ENCODE measurements around the gene C16orf82. TPM values are rescaled to one million over a fixed set of nuclear protein-coding genes. Genes with fewer than 3 reads are reported as not detected.

The C16orf82 gene
- polyA plus RNA-seq, 4 donors: not detected

DNA sequence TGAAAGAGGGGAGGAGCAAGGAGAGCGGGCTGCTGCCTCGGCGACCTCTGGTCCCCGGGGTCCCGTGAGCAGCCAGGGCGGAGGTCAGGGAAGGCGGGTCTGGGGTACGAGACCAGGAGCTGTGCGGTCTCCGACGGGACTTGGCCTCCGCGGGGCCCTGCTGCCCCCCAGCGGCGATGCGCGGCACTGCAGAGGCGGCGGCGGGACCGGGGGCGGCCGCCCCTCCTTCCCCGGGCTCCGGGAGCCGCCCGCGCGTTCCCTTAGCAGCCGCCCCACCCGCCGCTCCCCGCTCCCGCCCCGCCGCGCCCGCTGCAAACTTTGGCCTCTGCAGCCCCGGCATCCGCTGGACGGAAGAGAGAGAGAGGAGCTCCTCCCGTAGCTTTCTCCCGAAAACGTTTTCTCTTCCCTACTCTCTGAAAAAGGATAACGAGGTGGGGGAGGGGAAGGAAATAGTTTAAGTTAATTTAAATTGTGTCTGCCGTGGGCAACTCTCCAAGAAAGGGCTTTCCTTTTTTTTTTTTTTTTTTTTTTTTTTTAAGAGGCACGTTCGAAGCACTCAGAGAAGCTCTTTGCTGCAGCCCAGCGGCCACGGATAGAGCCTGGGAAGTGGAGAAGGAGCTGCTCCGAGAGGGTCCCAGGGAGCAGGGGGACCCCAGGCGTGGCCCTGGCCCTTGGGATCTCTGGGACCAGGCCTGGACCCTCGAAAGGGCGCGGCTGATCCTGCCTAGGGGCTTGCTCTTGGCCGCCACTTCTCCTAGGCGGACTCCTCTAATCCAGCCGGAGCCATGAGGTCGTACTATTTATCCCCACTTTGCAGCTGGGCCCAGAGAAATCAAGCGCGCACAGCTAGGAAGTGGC, 43.2 kb downstream of the C16orf82 start:
- Histone ChIP-seq H3K4me3 (ENCODE audit: low read depth in 1 of 3, low read length in 3 of 3) (peak overlapping the region in 2 of 3 donors; percentile 24 to 40), H3K27me3 (ENCODE audit: control insufficient read depth in 3 of 3, insufficient read depth in 3 of 3, low read length in 3 of 3) (no peaks in the 10 kb centered on the region), H3K9me3 (ENCODE audit: control insufficient read depth in 2 of 2, insufficient read depth in 1 of 2, low read depth in 1 of 2, low read length in 1 of 2) (no peaks in the 10 kb centered on the region), H3K27ac (ENCODE audit: low read depth in 1 of 3, low read length in 2 of 3) (peak overlapping the region; percentile 49 to 62 (median 53)), H3K36me3 (ENCODE audit: control insufficient read depth in 3 of 3, insufficient read depth in 2 of 3, low read depth in 1 of 3, low read length in 3 of 3) (no peaks in the 10 kb centered on the region), H3K4me1 (ENCODE audit: control insufficient read depth in 3 of 3, insufficient read depth in 2 of 3, low read depth in 1 of 3, low read length in 2 of 3) (no peaks in the 10 kb centered on the region)
- FAIRE-seq (no peak), DNase-seq (peak; percentile 89 to 92)
- WGBS, 3 donors: 4 to 8% (median 6%) methylated on average over 33 to 61 of the region's 61 CpGs

DNA sequence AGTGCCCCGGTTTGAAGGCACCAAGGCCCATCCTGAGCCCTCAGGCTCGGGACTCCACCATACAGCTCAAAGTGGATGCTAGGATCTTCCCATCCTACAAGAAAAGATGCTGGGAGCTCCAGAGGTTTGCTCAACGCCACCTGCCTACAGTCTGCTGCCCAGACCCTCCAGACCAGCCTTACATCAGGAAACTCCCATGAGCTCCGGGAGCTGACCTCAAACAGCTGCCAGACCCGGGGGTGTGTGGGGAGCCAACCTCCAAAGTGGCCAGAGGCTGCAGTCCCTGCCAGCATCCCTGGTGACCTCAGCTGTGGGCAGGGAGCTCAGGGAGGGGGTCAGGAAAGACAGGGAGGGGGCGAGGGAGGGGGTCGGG, 43.8 kb downstream of the C16orf82 start:
- FAIRE-seq (no peak), DNase-seq (no peak)
- no peaks in the 10 kb centered on the region for H3K36me3 ChIP-seq (ENCODE audit: control insufficient read depth in 3 of 3, insufficient read depth in 2 of 3, low read depth in 1 of 3, low read length in 3 of 3)
- H3K4me3 ChIP-seq (ENCODE audit: low read depth in 1 of 3, low read length in 3 of 3): peak overlapping the region in 1 of 3 donors; percentile 40
- no peaks in the 10 kb centered on the region for H3K9me3 ChIP-seq (ENCODE audit: control insufficient read depth in 2 of 2, insufficient read depth in 1 of 2, low read depth in 1 of 2, low read length in 1 of 2)
- H3K4me1 ChIP-seq (ENCODE audit: control insufficient read depth in 3 of 3, insufficient read depth in 2 of 3, low read depth in 1 of 3, low read length in 2 of 3): no peaks in the 10 kb centered on the region
- peak overlapping the region in 2 of 3 donors; percentile 49 to 53 for H3K27ac ChIP-seq (ENCODE audit: low read depth in 1 of 3, low read length in 2 of 3)
- no peaks in the 10 kb centered on the region for H3K27me3 ChIP-seq (ENCODE audit: control insufficient read depth in 3 of 3, insufficient read depth in 3 of 3, low read length in 3 of 3)
- 38 to 42% (median 42%) methylated on average over 7 of the region's 7 CpGs for WGBS, 3 donors

DNA sequence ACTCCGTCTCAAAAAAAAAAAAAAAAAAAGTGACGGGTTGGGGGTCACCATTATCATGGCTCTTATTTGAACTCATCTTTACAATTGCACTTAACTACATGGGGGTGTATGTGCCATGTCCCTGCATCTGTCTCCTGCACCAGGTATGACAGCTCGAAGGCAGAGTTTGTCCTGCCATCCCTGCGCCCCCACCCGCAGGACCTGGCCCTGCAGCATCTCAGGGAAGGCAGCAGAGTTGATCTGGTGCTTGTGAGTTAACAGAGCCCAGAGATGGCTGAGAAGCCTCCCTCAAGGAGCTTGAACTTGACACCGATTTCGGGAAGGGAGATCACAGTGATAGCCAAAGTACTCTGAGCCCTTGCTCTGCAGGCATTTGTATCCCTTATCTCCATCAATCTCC, 44.8 kb downstream of the C16orf82 start:
- Histone ChIP-seq H3K4me3 (ENCODE audit: low read depth in 1 of 3, low read length in 3 of 3) (no peak overlapping the region), H3K9me3 (ENCODE audit: control insufficient read depth in 2 of 2, insufficient read depth in 1 of 2, low read depth in 1 of 2, low read length in 1 of 2) (no peaks in the 10 kb centered on the region), H3K4me1 (ENCODE audit: control insufficient read depth in 3 of 3, insufficient read depth in 2 of 3, low read depth in 1 of 3, low read length in 2 of 3) (no peaks in the 10 kb centered on the region), H3K27ac (ENCODE audit: low read depth in 1 of 3, low read length in 2 of 3) (no peak overlapping the region), H3K27me3 (ENCODE audit: control insufficient read depth in 3 of 3, insufficient read depth in 3 of 3, low read length in 3 of 3) (no peaks in the 10 kb centered on the region), H3K36me3 (ENCODE audit: control insufficient read depth in 3 of 3, insufficient read depth in 2 of 3, low read depth in 1 of 3, low read length in 3 of 3) (no peaks in the 10 kb centered on the region)
- FAIRE-seq: no peak
- DNase-seq: no peak
- WGBS, 3 donors: 74 to 88% (median 80%) methylated on average over 6 to 7 of the region's 7 CpGs

DNA sequence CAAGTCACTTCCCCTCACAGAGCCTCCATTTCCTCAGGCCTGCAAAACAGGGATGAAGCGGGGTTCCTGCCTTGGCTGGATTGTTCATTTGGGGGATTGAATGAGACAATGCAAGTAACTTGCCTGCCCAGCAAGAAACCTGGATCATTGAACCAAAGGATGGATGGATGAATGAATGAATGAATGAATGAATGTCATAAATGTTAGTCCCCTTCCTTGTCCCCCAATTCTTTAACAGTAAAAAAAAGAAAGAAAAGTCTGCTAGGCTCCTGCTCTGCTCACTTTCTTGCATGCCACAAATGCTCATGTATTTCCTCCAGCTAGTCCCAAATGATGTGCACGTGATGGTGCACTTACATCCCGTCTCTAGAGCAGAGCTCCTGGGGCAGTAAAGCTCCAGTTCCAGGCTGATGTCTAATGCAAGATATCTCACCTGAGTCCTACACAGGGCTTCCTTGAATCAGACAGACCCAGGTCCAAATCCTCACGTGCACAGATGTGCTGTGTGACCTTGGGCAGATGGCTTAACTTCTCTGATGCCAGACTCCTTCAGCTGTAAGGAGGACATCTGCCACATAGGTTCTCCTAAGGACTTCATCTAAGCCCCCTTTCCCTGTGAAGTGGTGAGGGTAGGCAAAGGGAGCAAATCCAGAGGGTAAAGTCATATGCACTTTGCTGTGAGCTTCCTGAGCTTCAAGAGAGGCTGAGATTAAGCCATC, 45.5 kb downstream of the C16orf82 start:
- WGBS, 3 donors: 80 to 83% (median 82%) methylated on average over 4 of the region's 4 CpGs
- no peaks in the 10 kb centered on the region for H3K4me1 ChIP-seq (ENCODE audit: control insufficient read depth in 3 of 3, insufficient read depth in 2 of 3, low read depth in 1 of 3, low read length in 2 of 3)
- FAIRE-seq (no peak), DNase-seq (no peak)
- no peaks in the 10 kb centered on the region for H3K27me3 ChIP-seq (ENCODE audit: control insufficient read depth in 3 of 3, insufficient read depth in 3 of 3, low read length in 3 of 3)
- H3K27ac ChIP-seq (ENCODE audit: low read depth in 1 of 3, low read length in 2 of 3): no peak overlapping the region
- no peaks in the 10 kb centered on the region for H3K9me3 ChIP-seq (ENCODE audit: control insufficient read depth in 2 of 2, insufficient read depth in 1 of 2, low read depth in 1 of 2, low read length in 1 of 2)
- no peak overlapping the region for H3K4me3 ChIP-seq (ENCODE audit: low read depth in 1 of 3, low read length in 3 of 3)
- no peaks in the 10 kb centered on the region for H3K36me3 ChIP-seq (ENCODE audit: control insufficient read depth in 3 of 3, insufficient read depth in 2 of 3, low read depth in 1 of 3, low read length in 3 of 3)

DNA sequence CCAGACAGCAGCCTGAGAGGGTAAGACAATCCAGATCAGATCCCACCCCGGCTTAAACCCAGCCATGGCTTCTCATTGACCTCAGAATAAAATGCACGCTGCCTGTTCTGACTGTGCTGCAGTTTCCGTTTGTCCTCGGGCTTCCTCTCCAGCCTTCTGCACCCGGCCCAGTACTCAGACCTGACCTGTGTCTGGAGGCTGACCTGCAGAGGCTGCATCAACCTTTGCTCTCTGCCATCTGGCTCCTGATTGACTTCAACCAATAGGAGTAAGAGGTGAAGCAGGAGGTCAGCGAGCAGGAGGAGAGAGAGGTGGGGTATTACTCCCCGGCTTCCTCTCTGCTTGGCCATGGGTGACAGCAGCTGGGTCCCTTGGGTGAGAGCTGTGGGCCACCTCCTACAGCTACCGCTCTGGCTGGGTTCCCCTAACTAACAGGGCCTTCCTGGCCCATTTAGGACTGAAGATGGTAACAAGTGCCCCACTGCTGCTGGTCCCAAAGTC, 46.7 kb downstream of the C16orf82 start:
- H3K4me1 ChIP-seq (ENCODE audit: control insufficient read depth in 3 of 3, insufficient read depth in 2 of 3, low read depth in 1 of 3, low read length in 2 of 3): no peaks in the 10 kb centered on the region
- DNase-seq: peak; percentile 7 to 65
- no peak overlapping the region for H3K27ac ChIP-seq (ENCODE audit: low read depth in 1 of 3, low read length in 2 of 3)
- no peaks in the 10 kb centered on the region for H3K27me3 ChIP-seq (ENCODE audit: control insufficient read depth in 3 of 3, insufficient read depth in 3 of 3, low read length in 3 of 3)
- H3K36me3 ChIP-seq (ENCODE audit: control insufficient read depth in 3 of 3, insufficient read depth in 2 of 3, low read depth in 1 of 3, low read length in 3 of 3): no peaks in the 10 kb centered on the region
- WGBS, 3 donors: 28 to 43% (median 35%) methylated on average over 8 of the region's 8 CpGs
- H3K4me3 ChIP-seq (ENCODE audit: low read depth in 1 of 3, low read length in 3 of 3): no peak overlapping the region
- FAIRE-seq: no peak
- H3K9me3 ChIP-seq (ENCODE audit: control insufficient read depth in 2 of 2, insufficient read depth in 1 of 2, low read depth in 1 of 2, low read length in 1 of 2): no peaks in the 10 kb centered on the region

DNA sequence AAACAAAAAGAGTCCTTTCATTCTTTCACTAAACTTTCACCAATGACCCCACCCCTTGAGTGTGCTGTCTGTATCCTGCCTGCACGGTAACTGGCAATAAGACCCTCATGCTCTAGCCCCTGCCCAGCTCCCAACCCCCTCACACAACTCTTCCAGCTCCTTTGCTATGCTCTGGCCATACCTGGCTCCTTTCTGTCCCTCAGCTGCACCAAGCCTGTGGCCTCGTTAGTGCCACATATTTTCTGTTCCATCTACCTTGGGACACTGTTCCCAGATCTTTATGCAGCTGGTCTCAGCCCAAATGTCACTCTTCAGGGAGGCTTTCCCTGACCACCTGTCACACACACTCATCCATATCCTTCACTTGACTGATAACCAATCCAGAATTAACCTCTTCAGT, 47.3 kb downstream of the C16orf82 start:
- WGBS, 3 donors: 75 to 77% (median 75%) methylated on average over 2 of the region's 2 CpGs
- H3K9me3 ChIP-seq (ENCODE audit: control insufficient read depth in 2 of 2, insufficient read depth in 1 of 2, low read depth in 1 of 2, low read length in 1 of 2): no peaks in the 10 kb centered on the region
- FAIRE-seq: no peak

DNA sequence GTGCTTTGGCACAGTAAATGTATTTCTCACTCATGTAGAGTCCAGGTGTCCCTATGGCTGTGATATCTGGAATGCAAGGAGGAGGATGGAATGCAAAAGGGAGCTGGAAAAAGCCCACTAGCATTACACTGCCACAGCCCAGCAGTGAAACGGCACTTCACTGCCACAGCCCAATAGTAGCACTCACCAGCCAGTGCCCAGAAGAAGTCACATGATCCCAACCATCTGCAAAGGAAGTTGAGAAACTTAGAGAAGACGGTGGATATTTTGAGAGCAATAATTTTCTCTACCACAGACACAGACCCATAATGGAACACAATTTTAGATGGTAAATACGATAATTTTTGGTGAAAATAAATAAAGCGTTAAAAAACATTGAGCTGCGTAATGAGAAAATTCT, 51.8 kb downstream of the C16orf82 start:
- Histone ChIP-seq H3K4me1 (ENCODE audit: control insufficient read depth in 3 of 3, insufficient read depth in 2 of 3, low read depth in 1 of 3, low read length in 2 of 3) (no peaks in the 10 kb centered on the region), H3K9me3 (ENCODE audit: control insufficient read depth in 2 of 2, insufficient read depth in 1 of 2, low read depth in 1 of 2, low read length in 1 of 2) (no peaks in the 10 kb centered on the region), H3K4me3 (ENCODE audit: low read depth in 1 of 3, low read length in 3 of 3) (no peak overlapping the region), H3K36me3 (ENCODE audit: control insufficient read depth in 3 of 3, insufficient read depth in 2 of 3, low read depth in 1 of 3, low read length in 3 of 3) (no peaks in the 10 kb centered on the region), H3K27ac (ENCODE audit: low read depth in 1 of 3, low read length in 2 of 3) (no peak overlapping the region), H3K27me3 (ENCODE audit: control insufficient read depth in 3 of 3, insufficient read depth in 3 of 3, low read length in 3 of 3) (no peaks in the 10 kb centered on the region)
- WGBS, 3 donors: 60 to 69% (median 64%) methylated on average over 5 of the region's 5 CpGs
- DNase-seq: no peak
- FAIRE-seq: no peak

More for the DNA sequence above, 47.3 kb downstream of the C16orf82 start:
- Histone ChIP-seq H3K36me3 (ENCODE audit: control insufficient read depth in 3 of 3, insufficient read depth in 2 of 3, low read depth in 1 of 3, low read length in 3 of 3) (no peaks in the 10 kb centered on the region), H3K27ac (ENCODE audit: low read depth in 1 of 3, low read length in 2 of 3) (no peak overlapping the region), H3K27me3 (ENCODE audit: control insufficient read depth in 3 of 3, insufficient read depth in 3 of 3, low read length in 3 of 3) (no peaks in the 10 kb centered on the region), H3K4me3 (ENCODE audit: low read depth in 1 of 3, low read length in 3 of 3) (no peak overlapping the region), H3K4me1 (ENCODE audit: control insufficient read depth in 3 of 3, insufficient read depth in 2 of 3, low read depth in 1 of 3, low read length in 2 of 3) (no peaks in the 10 kb centered on the region)
- no peak for DNase-seq
